ENCODE measurements around the gene ERC2. TPM values are rescaled to one million over a fixed set of nuclear protein-coding genes. Genes with fewer than 3 reads are reported as not detected.

Gene ERC2
- total RNA-seq, 1 donor from 2014 or later: 1.3 TPM

DNA sequence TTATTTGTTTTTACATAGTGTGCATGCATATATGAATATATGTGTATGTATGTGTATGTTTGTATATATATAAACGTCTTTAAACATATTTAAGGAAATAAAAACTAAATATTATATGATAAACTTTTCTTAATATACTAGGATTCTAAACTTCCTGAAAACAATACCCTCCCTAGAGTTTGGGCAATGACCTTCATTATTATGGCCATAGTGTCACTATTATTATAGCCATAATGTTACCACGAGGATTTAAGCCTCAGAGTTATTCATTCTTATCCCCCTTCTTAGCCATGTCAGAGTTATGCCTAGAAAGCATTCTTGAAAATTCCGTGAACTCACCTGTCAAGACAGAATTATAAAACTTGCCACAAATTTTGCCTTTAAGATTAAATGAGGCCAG is 335.5 kb downstream of the ERC2 start:
- no peak for DNase-seq (ENCODE audit: extremely low read depth, low read depth, low spot score)

DNA sequence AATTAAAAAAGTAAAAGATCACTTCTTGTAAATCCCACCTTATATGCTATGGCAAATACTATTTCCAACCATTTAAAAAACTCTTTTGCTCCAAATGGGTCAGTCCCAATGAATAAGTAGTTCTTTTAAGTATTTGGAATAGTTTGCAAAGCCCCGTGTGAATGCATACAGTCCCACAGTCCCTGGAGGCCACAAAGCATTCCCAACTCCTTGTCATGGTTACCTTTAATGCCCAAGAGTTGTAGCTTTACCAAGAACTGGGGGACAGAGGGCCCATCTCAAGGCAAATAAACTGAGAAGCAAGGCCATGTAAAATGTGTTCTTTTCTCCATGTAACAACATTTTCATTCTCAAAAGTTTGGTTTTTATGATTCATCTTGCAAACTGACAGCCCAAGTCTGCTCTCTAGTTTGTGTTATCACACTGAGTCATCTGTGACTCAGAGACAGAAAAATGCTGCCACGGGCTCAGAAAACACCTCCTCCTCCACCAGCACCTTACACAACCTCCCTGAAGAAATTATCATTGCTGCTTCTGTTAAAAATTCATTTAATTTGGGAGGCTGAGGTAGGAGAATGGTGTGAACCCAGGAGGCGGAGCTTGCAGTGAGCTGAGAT is 336.2 kb downstream of the ERC2 start:
- DNase-seq (ENCODE audit: extremely low read depth, low read depth, low spot score): peak; percentile 12

GRCh38 chr3:56130036-56130435 is 338.2 kb downstream of the ERC2 start:
- no peak for DNase-seq (ENCODE audit: extremely low read depth, low read depth, low spot score)

DNA sequence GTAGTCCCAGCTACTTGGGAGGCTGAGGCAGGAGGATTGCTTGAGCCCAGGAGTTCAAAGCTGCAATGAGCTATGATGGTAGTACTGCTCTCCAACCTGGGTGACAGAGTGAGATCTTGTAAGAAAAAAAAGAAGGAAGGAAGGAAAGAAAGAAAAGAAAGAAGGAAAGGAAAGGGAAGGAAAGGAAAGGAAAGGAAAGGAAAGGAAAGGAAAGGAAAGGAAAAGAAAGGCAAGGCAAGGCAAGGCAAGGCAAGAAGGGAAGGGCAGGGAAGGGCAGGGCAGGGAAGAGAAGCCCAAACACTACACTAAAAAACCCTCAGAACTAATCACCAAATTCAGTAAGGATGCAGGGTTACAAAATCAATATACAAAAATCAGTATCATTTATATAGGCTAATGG is 341.6 kb downstream of the ERC2 start:
- DNase-seq (ENCODE audit: extremely low read depth, low read depth, low spot score): no peak

DNA sequence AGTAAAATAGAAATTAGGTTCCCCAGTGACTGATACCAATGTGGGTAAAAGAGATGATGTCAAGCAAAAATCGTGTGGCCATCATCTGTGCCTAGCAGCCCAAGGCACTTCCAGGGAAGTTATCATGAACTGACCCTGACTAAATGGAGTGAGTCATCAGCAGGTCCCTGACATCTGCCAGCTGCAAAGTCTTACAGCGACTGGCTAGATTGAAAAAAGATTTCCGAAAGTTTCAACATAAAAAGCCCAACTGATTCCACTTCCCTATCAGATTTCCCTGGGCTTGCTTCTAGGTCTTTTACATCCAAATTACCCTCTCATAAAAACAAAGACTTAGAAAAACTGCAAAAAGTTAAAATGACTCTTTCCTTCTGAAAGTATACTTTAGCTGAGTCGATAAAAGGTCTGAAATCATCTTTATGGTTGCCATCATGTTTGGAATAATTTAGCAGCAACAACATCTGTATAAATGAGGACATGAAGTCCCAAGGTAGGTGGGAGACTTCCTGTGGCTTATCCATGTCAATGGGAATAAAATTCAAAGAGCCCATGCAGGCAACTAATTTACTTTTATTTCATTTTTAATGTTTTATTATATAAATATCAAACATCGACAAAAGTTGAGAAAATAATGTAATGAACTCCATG is 342.8 kb downstream of the ERC2 start:
- DNase-seq (ENCODE audit: extremely low read depth, low read depth, low spot score): no peak

DNA sequence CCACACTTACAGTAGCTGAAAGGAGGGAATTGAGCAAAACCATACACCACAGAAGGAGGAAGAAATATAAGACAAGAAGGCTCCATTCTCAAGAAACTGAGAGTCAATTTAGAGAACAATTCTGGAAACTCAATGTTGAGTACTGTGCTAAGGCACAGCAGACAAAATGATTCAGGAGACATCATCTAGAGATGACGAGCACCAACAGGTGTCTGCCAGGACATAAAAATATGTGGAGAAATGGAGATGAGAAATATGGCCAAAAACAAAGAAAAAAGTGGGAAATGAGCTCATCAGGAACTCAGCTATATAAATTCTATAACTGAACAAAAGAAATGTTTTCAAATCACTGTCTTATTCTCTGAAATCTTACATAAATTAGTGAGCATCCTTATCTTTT is 343.7 kb downstream of the ERC2 start:
- DNase-seq (ENCODE audit: extremely low read depth, low read depth, low spot score): no peak

DNA sequence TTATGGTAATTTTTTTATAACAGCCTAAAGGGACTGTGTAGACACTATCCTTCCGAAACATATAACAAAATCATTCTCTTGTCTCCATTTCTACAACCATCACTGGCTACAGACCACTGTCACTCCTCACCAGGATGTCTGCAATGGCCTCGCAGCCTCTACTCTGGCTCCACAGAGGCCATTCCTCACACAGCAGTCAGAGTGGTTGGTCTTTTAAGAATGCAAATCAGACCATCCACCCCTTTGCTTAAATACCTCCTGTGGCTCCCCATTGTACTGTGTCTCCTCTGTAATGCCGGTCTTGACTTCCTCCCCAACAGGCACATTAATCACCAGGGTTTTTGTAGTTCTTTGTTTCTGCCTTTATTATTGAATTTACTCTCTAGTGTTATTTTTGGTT is 344.8 kb downstream of the ERC2 start:
- DNase-seq (ENCODE audit: extremely low read depth, low read depth, low spot score): no peak

GRCh38 chr3:56122911-56123310 is 345.4 kb downstream of the ERC2 start:
- no peak for DNase-seq (ENCODE audit: extremely low read depth, low read depth, low spot score)

GRCh38 chr3:56121716-56122115 is 346.6 kb downstream of the ERC2 start:
- DNase-seq (ENCODE audit: extremely low read depth, low read depth, low spot score): no peak

GRCh38 chr3:56119575-56120349 is 348.5 kb downstream of the ERC2 start:
- DNase-seq (ENCODE audit: extremely low read depth, low read depth, low spot score): no peak

GRCh38 chr3:56118968-56119367 is 349.3 kb downstream of the ERC2 start:
- no peak for DNase-seq (ENCODE audit: extremely low read depth, low read depth, low spot score)

DNA sequence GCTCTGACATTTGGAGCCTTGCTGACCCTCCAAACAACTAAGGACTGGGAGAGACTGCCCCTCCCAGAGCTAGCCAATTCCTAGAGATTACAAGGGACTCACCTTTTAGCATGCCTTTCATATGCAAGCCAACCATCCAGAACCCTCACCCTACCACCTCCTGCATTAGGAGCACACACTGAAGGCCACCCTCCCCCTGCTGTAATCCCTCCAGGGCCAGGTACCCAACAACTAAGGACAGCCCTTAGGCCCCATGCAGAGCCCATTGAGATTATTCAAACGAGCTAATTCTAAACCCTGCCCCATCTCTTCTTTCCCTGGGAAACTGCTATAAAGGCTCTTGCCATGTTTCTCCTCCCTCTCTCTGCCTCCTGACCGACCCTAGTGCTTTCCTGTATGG is 352.6 kb downstream of the ERC2 start:
- no peak for DNase-seq (ENCODE audit: extremely low read depth, low read depth, low spot score)

DNA sequence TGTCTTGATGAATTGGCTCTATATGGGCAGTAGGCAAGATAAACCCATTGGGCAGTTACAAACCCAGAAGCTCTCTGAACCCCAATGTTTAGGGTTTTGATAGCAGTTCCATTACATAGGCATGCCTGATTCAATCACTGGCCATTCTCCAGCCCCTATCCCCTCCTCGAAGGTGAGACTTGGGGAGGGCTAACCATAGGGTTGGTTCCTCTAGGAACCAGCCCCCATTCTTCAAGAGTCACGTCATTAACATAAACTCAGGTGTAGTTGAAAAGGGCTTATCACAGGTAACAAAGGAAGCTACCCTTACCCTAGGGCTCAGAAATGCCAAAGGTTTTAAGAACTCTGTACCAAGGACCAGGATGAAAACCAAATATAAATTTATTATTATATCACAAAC is 353.1 kb downstream of the ERC2 start:
- DNase-seq (ENCODE audit: extremely low read depth, low read depth, low spot score): no peak

DNA sequence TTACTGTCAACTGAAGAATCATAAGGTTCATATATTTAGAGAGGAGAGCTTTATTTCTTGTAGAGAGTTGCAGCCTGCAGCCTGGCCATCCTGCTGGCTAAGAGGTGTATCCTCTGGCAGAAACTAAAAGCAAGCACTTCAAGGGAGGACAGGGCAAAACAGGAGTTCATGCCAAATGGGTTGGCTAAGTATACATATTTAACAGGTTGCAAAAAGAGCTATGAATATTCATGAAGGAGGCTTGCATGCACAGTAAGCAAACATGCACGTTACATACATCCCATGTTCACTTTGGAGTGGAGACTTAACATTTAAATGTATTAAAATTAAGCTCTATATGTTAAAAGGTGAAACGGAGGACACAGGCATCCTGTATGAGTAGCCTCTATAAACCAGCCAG is 354.4 kb downstream of the ERC2 start:
- no peak for DNase-seq (ENCODE audit: extremely low read depth, low read depth, low spot score)

DNA sequence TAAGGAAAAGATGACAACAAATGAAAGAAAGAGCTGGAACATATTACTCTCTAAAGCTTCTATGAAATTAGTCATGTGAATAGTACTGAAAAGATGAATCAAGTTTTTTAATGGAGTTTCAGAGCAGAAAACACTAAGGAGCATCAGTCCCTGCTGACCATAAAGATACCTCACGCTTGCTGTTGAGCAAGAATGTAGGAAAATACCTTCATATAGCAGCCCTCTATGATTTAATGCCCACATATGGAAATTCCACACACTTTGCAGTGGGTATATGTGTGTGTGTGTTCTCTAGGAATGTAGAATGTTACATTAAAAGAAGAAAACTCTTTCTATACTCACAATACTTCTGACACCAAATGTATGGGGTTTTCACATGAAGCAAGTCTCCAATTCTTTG is 355.0 kb downstream of the ERC2 start:
- DNase-seq (ENCODE audit: extremely low read depth, low read depth, low spot score): no peak

DNA sequence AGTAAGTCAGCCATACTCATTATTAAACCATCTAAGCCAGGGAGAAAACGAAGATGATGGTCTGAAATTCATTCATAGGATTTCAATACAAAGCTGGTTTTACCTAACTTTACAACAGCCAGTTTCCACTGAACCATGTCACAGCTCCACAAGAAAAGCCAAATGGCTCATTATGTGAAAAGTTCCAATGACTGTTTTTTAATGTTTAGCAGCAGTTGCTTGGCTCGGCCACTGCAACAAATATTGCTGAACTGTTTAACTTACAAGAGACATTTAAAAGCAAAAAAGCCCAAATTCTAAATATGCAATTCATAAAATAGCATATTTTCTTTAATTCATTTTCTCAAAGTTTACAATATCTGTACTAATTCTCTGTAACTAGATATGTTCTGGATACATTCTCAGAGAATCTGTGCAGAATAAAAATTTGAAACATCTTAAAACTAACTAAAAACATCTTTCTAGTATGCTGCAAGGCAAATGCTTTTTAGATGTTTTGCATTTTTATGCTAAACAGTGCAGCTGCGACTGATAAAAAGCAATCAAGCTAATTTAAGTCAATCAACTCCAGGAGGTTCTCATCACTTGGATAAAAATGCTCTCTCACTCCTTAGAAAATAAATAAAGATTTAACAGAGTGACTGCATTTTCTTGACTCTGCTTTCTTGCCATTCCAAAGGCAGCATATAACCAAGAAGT is 356.5 kb downstream of the ERC2 start:
- DNase-seq (ENCODE audit: extremely low read depth, low read depth, low spot score): no peak

DNA sequence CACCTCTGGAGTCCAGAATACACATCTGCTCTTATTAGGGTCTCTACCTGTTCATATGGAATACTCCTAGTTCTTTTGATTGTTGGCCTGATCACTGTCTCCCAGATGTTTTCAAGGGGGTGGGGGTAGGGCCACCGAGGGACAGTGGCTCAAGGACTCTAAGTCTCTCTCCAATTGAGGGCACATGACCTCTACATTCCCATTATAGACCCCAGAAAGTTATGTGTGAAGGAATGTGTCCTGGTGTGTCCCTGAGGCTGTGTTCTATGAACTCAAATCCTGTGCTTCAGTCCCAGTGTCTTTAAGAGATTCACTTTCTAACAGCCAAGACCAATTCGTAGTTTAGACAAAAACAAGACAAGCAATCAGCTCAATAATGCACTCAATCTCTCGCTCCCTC is 357.4 kb downstream of the ERC2 start:
- no peak for DNase-seq (ENCODE audit: extremely low read depth, low read depth, low spot score)

DNA sequence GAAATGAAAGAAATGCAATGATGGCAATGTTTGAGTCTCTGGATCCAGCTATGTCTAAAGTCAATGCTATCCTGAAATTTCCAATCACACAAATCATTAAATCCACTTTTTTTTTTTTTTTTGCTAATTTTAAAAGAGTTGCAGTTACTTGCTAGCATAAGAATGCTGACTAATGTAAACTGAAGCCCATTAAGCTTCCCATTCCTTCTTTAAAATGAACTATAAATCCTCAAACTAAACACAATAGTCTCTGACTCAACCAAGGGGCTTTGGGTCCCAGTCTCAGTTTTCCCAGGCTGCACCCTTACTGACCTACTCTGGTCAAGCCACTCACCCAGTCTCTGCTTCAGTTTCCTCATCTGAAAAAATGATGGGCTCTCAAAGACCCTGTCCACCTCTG is 361.1 kb downstream of the ERC2 start:
- DNase-seq (ENCODE audit: extremely low read depth, low read depth, low spot score): no peak

DNA sequence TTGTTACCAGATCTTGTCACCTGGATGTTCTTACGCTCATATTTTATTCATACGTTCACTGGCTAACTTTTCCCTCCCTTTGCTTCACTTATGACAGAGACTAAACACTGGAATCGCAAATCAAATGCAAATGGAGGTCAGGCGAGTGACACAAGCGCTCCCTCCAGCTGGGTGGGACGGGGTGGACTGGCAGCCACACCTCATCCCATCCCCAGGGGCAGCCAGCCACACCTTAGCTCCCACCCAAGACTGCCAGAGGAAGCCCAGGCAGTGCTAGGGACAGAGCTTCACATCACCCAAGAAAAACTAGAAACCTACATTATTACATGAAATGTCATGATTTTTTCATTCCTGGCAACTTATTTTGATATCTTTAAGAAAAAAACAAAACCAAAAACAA is 366.2 kb downstream of the ERC2 start:
- DNase-seq (ENCODE audit: extremely low read depth, low read depth, low spot score): no peak

- DNase-seq (ENCODE audit: extremely low read depth, low read depth, low spot score): no peak
Observed at GRCh38 chr3:56101576-56101975, 366.7 kb downstream of the ERC2 start.

DNA sequence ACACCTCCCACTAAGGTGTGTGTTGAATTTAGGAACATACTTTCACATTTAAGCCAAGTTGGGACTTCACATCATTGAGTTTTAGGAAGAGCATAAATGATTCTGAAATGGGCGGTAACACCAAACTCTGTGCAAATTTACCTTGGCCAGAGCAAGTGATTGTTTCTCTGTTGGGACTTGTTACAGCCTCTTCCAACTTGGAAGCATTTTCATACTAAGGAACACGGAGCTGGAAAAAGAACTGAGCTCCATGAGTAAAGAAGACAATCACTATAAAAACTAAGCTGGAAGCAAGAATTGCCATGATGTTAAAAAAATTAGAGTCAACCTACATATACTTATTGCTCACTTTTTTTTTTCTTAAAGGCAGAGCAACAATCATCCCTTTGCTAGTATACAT is 371.3 kb downstream of the ERC2 start:
- no peak for DNase-seq (ENCODE audit: extremely low read depth, low read depth, low spot score)

DNA sequence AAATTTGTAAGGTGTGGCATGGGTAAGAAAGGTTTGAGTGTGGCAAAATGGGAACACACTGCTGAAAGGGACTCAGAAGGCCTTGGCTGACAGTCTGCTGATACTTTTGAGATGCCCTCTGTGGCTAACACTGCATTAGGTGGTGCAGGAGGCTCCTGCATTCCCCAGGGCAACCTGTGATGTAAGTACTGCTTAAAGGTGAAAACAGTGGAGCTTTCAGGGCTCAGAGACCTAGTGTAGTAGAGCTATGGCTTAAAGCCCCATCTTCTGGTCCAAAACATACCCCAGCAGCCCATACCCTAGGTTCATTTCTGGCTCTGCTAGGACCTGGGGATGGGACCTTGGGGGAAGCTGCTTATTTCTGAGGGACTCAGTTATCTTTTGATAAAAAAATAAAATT is 374.1 kb downstream of the ERC2 start:
- no peak for DNase-seq (ENCODE audit: extremely low read depth, low read depth, low spot score)

Data from glomerular endothelial cell (primary cell).